NCI-H446 treated with DMSO at 0.1 percent for 48 hours (cell line): ENCODE results near the gene CERS5.
"Not testable (repeated sequence)": the region's sequence is repeated elsewhere in the genome, so short reads cannot be mapped to it uniquely, and the experiment has no call there.

ENCODE experiments used
- DNase-seq: peaks from one replicate; lab custom pipeline; 2025; lab: John Stamatoyannopoulos, UW

Gene CERS5

DNA sequence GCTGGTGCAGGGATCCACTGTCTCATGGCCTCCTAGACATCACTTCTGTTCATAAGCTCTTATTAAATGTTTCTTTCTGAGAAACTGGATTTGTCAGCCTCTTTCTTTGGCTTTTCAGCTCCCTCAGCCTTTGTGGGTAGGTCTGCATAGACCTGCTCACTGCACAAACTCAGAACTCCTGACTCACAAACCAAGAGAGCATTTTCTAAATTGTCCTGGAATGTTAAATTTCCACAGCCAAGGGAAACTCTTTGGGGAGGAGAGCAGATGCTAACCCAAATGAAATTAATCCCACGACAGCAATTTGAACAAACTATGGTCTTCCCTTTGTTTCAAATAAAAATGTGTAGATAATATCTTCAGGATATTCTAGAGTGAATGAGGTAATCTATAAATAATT, 19.5 kb upstream of the CERS5 start:
- no peak for DNase-seq

GRCh38 chr12:50185970-50186663, 18.9 kb upstream of the CERS5 start:
- peak; percentile 70 for DNase-seq

GRCh38 chr12:50185301-50185895, 18.2 kb upstream of the CERS5 start:
- DNase-seq, result no peak

DNA sequence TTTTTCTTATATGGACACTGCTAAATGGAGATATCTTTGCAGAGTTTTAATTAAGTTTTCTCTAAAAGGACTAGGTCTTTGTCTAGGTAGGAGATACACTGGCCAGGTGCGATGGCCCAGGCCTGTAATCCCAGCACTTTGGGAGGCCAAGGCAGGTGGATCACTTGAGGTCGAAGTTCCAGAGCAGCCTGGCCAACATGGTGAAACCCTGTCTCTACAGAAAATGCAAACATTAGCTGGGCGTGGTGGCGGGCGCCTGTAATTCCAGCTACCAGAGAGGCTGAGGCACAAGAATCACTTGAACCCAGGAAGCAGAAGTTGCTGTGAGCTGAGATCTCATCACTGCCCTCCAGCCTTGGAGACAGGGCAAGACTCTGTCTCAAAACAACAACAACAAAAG, 17.1 kb upstream of the CERS5 start:
- DNase-seq, result no peak

DNA sequence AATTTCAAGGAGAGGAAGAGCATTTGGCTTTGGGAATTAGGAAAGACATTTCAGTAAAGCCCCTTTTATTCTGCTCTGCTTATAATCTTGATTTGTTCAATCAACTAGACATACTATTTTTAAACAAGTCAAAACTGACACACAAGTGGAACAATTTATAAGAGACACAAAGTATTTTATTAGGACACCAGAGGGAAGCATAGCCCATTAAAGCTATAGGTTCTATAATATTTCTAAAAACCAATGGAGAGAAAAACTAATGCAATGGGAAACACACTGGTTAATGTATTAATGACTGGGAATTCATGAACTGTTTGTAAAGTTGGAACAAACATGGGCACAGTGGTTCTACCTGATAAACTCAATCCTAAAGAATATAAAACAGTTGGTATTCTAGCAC, 15.3 kb upstream of the CERS5 start:
- no peak for DNase-seq

DNA sequence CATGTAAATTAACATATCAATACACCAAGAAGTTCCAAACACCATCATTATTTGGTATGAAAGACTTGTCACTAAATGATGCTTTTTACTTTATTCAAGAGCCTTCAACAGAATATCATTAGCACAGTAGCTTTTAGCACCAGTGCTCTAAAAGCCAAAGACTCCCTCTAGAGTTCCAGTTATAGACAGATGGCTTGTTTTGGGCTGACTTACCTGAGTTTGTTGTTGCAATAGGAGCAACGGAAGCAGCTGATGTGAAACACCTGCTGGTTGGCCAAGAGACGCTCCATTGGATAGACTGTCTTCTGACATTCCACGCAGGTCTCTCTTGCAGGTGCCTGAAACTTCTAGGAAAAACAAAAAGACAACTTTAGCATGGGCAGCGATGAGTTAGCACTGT, 14.5 kb upstream of the CERS5 start:
- DNase-seq, result no peak

- DNase-seq, result no peak
Measured at GRCh38 chr12:50175716-50176026, 8.5 kb upstream of the CERS5 start.

DNA sequence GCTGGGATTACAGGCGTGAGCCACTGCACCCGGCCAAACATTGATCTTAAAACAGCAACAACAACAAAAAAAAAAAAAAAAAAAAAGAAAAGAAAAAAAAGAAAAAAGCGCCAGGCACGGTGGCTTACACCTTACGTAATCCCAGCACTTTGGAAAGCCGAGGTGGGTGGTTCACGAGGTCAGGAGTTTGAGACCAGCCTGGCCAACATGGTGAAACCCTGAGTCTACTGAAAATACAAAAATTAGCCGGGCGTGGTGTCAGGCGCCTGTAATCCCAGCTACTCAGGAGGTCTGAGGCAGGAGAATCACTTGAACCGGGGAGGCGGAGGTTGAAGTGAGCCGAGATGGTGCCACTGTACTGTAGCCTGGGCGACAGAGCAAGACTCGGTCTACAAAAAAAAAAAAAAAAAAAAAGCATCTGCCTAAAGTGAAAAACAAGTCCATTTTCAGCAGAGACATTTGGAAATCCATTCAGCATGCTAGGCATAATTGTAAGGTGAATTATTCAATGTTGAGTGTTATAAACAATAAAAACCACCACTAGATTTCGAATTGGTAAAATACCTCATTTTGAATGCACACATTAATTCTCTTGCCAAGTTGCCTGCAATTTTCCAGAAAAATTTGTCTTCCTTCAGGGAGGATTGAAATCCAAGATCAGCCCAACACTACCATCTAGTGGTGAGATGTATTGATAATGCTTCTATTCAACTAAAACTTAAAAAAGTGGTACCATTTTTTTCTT, 8.0 kb upstream of the CERS5 start:
- DNase-seq, result peak; percentile 58

- no peak for DNase-seq
Measured at GRCh38 chr12:50166799-50167048, 445 bp downstream of the CERS5 start.

DNA sequence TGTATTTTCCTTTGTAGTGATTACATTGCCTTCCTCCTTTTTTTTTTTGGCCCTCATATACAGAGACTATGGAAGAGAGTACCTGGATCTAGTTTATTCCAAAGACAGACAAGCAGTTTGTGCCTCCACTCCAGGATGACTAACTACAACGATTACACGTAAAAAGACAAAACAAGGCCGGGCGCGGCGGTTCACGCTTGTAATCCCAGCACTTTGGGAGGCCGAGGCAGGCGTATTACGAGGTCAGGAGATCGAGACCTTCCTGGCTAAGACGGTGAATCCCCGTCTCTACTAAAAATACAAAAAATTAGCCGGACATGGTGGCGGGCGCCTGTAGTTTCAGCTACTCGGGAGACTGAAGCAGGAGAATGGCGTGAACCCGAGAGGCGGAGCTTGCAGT, 2.2 kb downstream of the CERS5 start:
- DNase-seq, result no peak

GRCh38 chr12:50162230-50162629, 4.9 kb downstream of the CERS5 start:
- no peak for DNase-seq

DNA sequence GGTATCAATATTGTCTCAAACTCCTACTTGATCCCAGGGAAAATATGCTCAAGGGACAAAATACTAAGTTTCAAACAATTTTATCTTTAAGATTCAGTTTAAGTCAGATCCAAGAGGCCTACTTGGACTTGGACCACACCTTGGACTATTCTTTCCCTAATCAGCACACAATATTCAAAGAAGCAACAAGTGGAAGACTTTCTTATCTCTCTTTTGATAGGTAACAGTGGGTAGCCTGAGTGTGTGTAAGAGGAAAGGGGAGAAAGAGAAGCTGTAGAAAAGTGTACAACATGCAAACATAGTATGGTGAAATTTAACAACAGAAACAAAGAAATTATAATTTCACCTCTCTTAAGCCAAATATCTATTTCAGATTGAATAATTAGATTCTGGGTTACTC, 6.5 kb downstream of the CERS5 start:
- DNase-seq, result no peak

GRCh38 chr12:50157259-50157658, 9.9 kb downstream of the CERS5 start:
- DNase-seq, result no peak

- DNase-seq, result no peak
Measured at GRCh38 chr12:50156641-50157040, 10.5 kb downstream of the CERS5 start.

DNA sequence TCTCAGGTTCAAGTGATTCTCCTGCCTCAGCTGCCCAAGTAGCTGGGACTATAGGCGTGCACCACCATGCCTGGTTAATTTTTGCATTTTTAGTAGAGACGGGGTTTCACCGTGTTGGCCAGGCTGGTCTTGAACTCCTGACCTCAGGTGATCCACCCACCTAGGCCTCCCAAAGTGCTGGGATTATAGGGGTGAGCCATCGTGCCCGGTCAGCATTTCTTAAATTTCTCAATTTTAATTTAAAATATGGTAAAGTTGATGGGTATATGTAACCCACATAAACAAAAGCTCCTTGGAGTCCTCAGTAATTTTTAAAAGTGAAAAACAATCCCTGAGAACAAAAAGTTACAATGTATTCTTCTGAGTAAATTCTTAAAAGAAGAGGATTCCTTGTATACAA, 12.2 kb downstream of the CERS5 start:
- not testable (repeated sequence) for DNase-seq

- no peak for DNase-seq
Measured at GRCh38 chr12:50151047-50151687, 16.0 kb downstream of the CERS5 start.

DNA sequence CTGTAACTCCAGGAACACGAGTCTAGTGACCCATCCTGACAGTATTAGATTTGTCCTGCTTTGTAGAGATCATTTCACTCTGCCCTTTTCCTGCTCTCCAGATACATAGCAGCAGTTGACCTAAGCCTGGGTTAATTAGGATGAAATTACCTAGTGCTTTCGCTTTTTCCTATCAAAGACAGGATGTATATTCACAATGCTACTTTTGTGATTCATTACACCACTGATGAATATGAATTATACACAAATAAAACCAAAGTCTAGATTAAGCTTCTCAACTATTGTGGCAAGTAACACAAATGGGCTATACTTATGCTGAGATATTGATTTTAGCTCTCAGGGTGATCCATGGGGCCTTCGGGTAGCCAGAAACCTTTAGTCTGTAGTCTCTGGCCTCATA, 17.9 kb downstream of the CERS5 start:
- DNase-seq, result no peak

- DNase-seq, result not testable (repeated sequence)
Measured at GRCh38 chr12:50148011-50148410, 19.2 kb downstream of the CERS5 start.

GRCh38 chr12:50147281-50147680, 19.9 kb downstream of the CERS5 start:
- DNase-seq, result no peak

GRCh38 chr12:50145439-50145838, 21.7 kb downstream of the CERS5 start:
- DNase-seq, result no peak

DNA sequence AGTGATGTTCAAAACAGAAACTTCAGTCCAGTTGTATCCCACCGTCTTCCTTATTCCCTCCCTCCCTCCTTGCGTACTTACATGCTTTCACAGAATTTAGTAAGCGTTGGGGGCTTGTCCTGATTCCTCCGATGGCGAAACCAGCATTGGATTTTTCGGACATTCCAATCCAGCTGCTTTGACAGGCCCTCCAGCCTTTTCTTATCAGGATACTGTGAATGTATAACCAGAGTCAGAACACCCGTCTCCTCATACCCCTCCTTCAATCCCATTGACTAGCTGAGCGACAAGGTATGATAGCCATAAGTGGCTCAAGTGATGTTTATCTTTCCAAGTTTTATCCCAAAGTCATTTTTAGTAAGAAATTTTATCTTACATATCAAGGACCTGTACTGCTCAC, 24.2 kb downstream of the CERS5 start:
- no peak for DNase-seq

GRCh38 chr12:50132505-50133135, 34.5 kb downstream of the CERS5 start:
- DNase-seq, result no peak

GRCh38 chr12:50129290-50129689, 37.9 kb downstream of the CERS5 start:
- DNase-seq, result no peak
